Amygdala (tissue), 56 donors: Measurements from ENCODE around the gene WDR33.
"Not testable (repeated sequence)": the region's sequence is repeated elsewhere in the genome, so short reads cannot be mapped to it uniquely, and the experiment has no call there.

Source experiments
- DNase-seq, 56 donors: peaks; one replicate each; lab custom pipeline; 2025; lab: John Stamatoyannopoulos, UW

Gene WDR33

DNA sequence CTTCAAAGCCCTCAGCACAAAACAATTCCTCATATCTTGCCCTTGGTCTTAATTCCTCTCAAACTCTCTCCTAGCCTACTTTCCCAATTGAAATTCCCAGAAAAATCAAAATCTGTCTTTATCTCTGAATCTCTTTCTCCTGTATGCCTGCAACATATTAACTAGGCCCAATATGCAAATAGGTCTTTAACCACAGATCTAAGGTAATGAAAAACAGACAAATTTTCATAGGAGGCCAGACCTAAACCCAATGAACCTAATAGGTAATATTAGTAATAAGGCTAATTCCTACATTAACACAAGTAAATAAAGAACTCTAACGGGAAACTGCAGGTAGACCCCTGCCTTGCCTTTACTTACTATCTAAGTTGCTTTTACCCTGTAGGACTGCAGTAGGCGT, 41.4 kb downstream of the WDR33 start:
- no peak for DNase-seq

DNA sequence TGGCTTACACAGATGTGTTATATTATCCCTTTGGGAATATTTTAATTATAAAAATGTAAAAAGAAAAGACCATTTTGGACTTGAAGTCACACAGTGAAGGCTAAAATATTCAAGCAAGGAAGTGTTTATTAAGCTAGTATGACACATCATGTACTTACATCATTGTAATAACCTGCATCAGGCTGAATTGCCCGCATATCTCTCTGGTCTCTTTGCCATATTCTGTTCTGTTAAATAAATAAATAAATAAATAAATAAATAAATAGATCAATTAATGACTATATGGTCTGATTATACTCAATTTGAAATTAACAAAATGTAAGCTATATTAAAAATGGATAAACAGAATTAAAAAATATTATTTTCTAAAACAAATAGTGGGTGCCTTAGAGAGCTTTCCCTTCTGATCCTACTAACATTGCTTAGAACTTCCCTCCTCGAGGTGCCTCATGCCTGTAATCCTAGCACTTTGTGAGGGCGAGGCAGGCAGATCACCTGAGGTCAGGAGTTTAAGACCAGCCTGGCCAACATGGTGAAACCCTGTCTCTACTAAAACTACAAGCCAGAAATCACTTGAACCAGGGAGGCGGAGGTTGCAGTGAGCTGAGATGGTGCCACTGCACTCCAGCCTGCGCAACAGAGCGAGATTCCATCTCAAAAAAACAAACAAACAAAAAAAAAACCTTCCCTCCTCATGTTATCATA, 42.0 kb downstream of the WDR33 start:
- DNase-seq: no peak

DNA sequence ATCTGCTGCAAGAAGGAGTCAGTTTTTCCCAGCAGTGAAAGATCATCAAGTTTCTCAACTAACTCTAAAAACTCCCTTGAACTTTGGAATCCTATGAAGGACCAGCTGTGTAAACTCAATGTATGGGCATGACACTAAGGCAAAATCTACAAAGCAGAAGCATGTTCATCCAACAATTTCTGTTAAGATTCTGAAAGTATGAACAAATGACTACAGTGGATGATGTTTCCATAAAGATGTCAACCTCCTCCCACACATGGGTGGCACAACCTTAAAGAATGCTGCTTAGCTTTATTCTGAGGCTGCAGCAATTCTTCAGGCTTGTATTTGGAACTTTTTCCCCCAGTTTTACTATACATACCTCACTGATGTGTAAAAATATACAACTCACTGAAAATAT, 47.2 kb downstream of the WDR33 start:
- no peak for DNase-seq

DNA sequence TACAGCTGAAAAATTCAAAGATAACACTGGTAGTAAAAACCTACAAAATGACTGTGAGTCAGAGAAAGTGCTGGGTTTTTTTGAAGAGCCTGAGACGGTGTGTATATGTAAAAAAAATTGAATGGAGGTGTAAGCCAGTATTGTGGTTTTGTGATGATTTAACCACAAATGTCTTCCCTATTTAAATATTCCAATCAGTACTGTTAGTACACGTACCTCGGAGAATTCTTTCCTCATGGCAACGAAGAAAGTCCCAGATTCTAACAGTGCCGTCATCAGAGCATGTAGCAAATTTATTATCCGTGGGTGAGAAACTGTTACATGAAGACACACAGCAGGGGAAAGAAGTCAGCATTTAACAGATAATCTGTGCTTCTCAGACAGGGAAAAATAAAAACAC, 48.1 kb downstream of the WDR33 start:
- DNase-seq: no peak

DNA sequence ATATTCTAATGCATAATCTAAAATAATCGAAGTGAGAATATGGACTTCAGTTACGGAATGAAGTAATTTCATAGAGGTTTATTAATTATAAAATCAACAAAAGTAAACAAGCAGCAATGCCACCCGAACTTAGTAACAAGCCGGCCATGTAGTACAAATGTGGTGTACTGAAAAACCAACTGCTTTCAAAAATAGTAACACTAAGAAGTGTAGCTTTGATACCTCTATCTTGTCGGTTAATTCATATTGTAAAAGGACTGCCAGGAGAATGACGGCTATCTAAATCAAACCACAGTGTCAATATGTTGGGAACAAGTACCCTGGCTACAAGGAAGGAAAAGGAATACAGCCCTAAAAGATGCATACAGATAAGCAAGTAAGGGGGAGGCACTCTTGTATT, 48.5 kb downstream of the WDR33 start:
- no peak for DNase-seq

DNA sequence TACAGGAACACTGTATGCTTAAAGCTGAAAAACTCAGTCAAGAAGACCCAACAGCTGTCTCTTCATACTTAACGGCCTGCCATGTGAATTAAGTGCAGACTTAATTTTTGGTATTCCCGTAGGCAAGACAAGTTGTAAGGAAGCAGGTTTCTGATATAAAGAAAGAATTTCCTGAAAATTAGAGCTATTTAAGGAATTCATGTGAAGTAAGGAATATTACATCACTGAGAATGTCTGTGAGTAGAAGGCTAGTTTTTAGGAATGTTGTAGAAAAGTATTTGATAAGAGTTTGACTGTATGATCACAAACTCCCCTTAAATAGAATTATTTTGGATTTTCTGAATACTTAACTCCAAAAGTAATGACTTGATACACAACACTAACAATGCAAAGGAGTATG, 51.0 kb downstream of the WDR33 start:
- no peak for DNase-seq

GRCh38 chr2:127754186-127754585, 56.8 kb downstream of the WDR33 start:
- no peak for DNase-seq

DNA sequence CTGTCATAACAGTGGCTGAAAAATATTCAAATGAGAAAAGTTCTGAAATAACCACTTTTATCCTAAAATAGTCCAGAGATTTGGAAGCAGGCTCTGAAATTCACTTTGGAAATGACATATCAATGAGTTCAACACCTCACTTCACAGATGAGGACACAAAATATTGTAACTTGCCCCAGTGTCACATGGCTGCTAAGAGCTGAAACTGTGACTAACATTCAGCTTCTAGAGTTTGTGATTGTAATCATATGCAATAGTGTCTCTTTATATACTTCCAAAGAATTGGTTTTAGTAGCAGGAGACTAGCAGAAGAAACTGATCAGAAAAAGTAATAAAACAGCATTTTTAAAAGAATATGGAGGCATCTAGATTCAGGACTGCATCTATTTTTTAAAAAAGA, 57.6 kb downstream of the WDR33 start:
- no peak for DNase-seq

DNA sequence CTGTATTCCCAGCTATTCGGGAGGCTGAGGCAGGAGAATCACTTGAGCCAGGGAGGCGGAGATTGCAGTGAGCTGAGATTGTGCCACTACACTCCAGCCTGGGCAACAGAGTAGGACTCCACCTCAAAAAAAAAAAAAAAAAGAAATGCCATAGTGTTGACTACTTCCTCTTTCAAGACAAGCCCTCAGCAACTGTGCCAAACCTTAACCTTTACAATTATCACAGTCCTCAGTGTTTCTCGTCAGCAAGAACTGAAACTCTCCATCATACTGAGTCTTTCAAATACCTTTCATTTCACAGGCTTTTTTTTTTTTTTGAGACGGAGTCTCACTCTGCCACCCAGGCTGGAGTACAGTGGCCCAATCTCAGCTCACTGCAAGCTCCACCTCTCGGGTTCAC, 61.4 kb downstream of the WDR33 start:
- DNase-seq: not testable (repeated sequence)

DNA sequence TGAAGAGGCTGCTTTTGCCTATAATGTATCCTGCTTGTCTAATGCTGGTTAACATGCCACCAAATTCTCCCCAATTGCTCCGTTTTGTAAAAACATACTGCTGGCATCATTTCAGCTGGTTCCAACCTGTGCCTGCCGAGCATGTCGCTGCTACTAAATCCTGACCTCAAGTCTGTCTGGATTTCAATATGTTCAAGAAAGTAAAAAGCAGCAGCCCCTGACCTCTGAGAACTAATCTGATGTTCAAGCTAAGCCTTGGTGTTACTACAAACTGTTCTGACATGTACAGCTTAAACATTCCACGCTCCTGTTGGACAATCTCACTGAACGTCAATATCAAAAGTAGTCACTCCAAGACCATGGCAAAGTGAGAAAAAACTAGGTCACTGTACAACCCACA, 63.4 kb downstream of the WDR33 start:
- no peak for DNase-seq

- DNase-seq: no peak
These were observed 67.4 kb downstream of the WDR33 start for GRCh38 chr2:127743477-127744026.

- no peak for DNase-seq
These were observed 70.2 kb downstream of the WDR33 start for GRCh38 chr2:127740665-127741288.

- no peak for DNase-seq
These were observed 71.2 kb downstream of the WDR33 start for GRCh38 chr2:127739800-127740199.

GRCh38 chr2:127737892-127738291, 73.1 kb downstream of the WDR33 start:
- no peak for DNase-seq

- no peak for DNase-seq
These were observed 75.2 kb downstream of the WDR33 start for GRCh38 chr2:127735537-127736399.

GRCh38 chr2:127735044-127735443, 75.9 kb downstream of the WDR33 start:
- no peak for DNase-seq

- no peak for DNase-seq
These were observed 77.0 kb downstream of the WDR33 start for GRCh38 chr2:127733816-127734537.

DNA sequence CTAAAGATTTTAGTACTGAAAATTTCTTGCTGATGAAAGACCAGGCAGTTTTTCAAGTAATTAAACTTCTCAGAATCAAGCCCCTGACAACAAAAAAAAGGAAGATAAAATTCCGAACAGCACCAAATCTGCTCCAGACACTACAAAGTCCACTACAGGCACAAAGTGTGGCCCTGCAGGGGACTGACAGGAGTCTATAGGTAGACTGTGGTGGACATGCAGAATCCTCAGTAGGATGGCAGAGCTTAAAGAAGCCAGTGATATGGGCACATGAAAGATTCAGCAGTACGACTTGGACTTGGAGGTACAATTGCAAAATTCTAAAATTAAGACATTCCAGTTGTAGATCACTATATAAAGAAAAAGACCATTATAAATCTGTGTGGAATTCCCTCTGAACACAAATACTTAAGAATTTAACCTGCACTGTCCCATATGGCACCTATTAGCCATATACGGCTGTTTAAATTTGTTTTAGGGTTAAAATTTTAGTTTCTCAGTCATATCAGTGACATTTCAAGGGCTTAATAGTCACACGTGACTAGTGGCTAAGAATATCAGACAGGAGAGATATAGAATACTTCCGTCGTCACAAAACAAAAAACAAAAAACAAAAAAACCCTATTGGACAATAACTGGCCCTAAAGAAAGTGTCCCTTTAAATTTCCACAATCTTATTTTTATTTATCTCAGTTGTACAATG, 77.7 kb downstream of the WDR33 start:
- no peak for DNase-seq

DNA sequence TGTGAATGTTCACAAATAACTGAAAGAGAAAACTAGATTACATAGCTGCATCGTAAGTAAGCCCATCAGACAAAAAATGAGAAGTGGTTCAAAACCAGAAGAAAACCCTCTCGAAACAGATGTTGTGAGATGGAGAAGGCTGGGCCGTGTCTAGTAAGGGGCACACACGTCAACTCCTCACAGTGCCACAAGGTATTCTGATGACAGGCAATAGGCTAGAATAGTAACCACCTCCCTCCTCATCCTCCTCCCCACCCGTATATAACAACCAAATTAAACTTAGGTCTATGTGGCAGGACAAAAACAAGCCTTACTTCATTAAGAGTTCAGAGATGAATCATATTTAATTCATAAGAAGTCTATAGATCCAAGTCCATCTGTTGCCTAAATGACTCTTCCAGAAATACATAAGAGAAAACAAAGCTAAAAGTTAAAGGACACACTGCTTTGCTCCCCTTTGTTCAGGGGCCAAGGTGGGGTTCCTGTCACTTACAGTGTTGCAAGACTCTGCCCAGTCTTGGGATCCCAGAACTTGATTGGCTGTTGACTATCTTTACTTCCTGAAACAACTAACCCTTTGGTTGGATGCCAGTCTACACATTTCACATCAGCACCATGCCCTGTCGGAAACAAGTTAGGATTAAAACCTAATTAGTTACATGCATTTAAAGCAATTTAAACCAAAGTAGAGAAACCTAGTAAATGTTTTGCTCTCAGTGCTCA, 84.7 kb downstream of the WDR33 start:
- no peak for DNase-seq
